Spleen (tissue), 7 donors: ENCODE data around the gene GMNC.

Experiments used
- CTCF ChIP-seq, 11 experiments: fragments of 200-600 bp in 7 of 11; fragments of 450-650 bp in 4 of 11; sonication (generic) in 4 of 11; IDR thresholded peaks in 8 of 11; conservative IDR thresholded peaks in 3 of 11; 1 replicate in 7 of 11; 2 replicates in 4 of 11; pipeline versions ENCODE4 v1.4.0 to v1.8.0; 2016 to 2021; ENCODE audit warnings: antibody characterized with exemption in 11 of 11, inconsistent platforms in 4 of 11, mild to moderate bottlenecking in 1 of 11
- POLR2A ChIP-seq, 3 donors: fragments of 450-650 bp; IDR thresholded peaks; one replicate each; pipeline ENCODE4 v1.5.1; 2017; ENCODE audit warnings: antibody characterized with exemption in 3 of 3, mild to moderate bottlenecking in 1 of 3
- donor health status: DM: no; HTN: no; CAD: no; lungs with moderate emphysema.
- donor health status: DM: no; HTN: no; CAD: no.
- donor health status: DM: no; HTN: no; CAD: no.

DNA sequence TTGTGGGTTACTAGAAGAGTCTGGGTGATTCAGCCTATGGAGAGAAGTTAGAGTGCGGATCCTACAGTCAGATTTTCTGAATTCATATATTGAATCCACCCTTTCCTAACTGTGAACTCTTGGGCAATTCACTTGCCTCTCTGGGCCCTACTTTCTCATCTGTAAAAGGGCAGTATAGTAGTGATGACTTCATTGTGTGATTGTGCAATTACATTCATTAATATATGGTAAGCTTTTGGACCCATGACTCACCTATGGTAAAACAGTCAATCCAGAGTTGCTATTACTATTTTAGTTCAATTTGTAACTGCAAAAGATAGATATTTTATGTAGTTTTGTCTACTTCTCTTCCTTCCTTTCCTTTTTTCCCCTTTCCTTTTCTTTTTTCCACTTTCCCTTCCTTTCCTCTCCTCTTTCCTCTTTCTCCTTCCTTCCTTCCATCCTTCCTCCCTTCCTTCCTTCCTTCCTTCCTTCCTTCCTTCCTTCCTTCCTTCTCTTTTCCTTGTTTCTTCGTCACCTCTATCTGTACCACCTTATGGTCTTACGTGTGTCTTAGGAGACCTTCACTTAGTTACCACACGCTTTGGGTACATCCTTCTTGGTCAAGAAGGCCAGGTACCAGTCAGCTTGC is 37.0 kb downstream of the GMNC start:
- TF ChIP-seq CTCF (IDR thresholded peaks at IDR 0.05 in 8 of 11, conservative IDR thresholded peaks at IDR 0.05 in 3 of 11) (no peak), POLR2A (IDR thresholded peaks at IDR 0.05) (no peak)
